Measurements from ENCODE around the gene PHLPP1.
A peak's percentile ranks its signal among the peaks of the same experiment; 100 is the strongest.

PHLPP1 gene

GRCh38 chr18:62856294-62856693, 141.0 kb downstream of the PHLPP1 start:
- TF ChIP-seq, protein P1, sequence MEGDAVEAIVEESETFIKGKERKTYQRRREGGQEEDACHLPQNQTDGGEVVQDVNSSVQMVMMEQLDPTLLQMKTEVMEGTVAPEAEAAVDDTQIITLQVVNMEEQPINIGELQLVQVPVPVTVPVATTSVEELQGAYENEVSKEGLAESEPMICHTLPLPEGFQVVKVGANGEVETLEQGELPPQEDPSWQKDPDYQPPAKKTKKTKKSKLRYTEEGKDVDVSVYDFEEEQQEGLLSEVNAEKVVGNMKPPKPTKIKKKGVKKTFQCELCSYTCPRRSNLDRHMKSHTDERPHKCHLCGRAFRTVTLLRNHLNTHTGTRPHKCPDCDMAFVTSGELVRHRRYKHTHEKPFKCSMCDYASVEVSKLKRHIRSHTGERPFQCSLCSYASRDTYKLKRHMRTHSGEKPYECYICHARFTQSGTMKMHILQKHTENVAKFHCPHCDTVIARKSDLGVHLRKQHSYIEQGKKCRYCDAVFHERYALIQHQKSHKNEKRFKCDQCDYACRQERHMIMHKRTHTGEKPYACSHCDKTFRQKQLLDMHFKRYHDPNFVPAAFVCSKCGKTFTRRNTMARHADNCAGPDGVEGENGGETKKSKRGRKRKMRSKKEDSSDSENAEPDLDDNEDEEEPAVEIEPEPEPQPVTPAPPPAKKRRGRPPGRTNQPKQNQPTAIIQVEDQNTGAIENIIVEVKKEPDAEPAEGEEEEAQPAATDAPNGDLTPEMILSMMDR (conservative IDR thresholded peaks at IDR 0.05; ENCODE audit: low read length) = no peak
- TF ChIP-seq EZH2phosphoT487 (IDR thresholded peaks at IDR 0.05; ENCODE audit: borderline replicate concordance) = no peak
- no peaks in the 10 kb centered on the region for H3F3A ChIP-seq (ENCODE audit: low read depth)
- H4K20me1 ChIP-seq (ENCODE audit: insufficient read depth, low read length, poor library complexity, severe bottlenecking) = no peaks in the 10 kb centered on the region
- no peak overlapping the region for H2AFZ ChIP-seq (ENCODE audit: low read length)
- no peak overlapping the region for H3K4me2 ChIP-seq (ENCODE audit: low read depth, low read length, poor library complexity, severe bottlenecking)
- H3K4me1 ChIP-seq (ENCODE audit: insufficient read depth, low read length, poor library complexity, severe bottlenecking) = peaks cover 14% of the 10 kb centered on the region
- H3K4me3 ChIP-seq (ENCODE audit: low read length, poor library complexity, severe bottlenecking) = no peak overlapping the region
- H3K36me3 ChIP-seq (ENCODE audit: insufficient read depth, low read length) = peaks cover 5% of the 10 kb centered on the region; the same call in 1 of the 2 replicates
- H3K9me3 ChIP-seq (ENCODE audit: insufficient read depth, low read depth, low read length) = no peaks in the 10 kb centered on the region
- H3K27me3 ChIP-seq (ENCODE audit: insufficient read depth, low read length, poor library complexity, severe bottlenecking) = no peaks in the 10 kb centered on the region
- H3K9me2 ChIP-seq (replicated peaks; ENCODE audit: low read depth, low read length) = no peaks in the 10 kb centered on the region
- H3K9ac ChIP-seq (ENCODE audit: low read depth, low read length, poor library complexity, severe bottlenecking) = no peak overlapping the region
- peaks cover 6% of the 10 kb centered on the region; the same call in 1 of the 2 replicates for H3K79me2 ChIP-seq (ENCODE audit: insufficient read depth, low read length)

- peak overlapping the region; percentile 19 for H3K4me2 ChIP-seq (ENCODE audit: low read depth, low read length, poor library complexity, severe bottlenecking)
- peaks cover 25% of the 10 kb centered on the region for H3K4me1 ChIP-seq (ENCODE audit: insufficient read depth, low read length, poor library complexity, severe bottlenecking)
- H3K4me3 ChIP-seq (ENCODE audit: low read length, poor library complexity, severe bottlenecking) = no peak overlapping the region
- H3K9me2 ChIP-seq (replicated peaks; ENCODE audit: low read depth, low read length) = no peaks in the 10 kb centered on the region
- peaks cover 15% of the 10 kb centered on the region; the same call in 1 of the 2 replicates for H3K36me3 ChIP-seq (ENCODE audit: insufficient read depth, low read length)
- H3K27me3 ChIP-seq (ENCODE audit: insufficient read depth, low read length, poor library complexity, severe bottlenecking) = no peaks in the 10 kb centered on the region
- no peak overlapping the region for H2AFZ ChIP-seq (ENCODE audit: low read length)
- H3K79me2 ChIP-seq (ENCODE audit: insufficient read depth, low read length) = peaks cover 6% of the 10 kb centered on the region; the same call in 1 of the 2 replicates
- no peaks in the 10 kb centered on the region for H4K20me1 ChIP-seq (ENCODE audit: insufficient read depth, low read length, poor library complexity, severe bottlenecking)
- H3F3A ChIP-seq (ENCODE audit: low read depth) = 0 out of 2 replicates have a peak, but pooled peaks cover 2% of the 10 kb centered on the region
- H3K9me3 ChIP-seq (ENCODE audit: insufficient read depth, low read depth, low read length) = no peaks in the 10 kb centered on the region
- H3K9ac ChIP-seq (ENCODE audit: low read depth, low read length, poor library complexity, severe bottlenecking) = no peak overlapping the region
- TF ChIP-seq, protein P1 (conservative IDR thresholded peaks at IDR 0.05; ENCODE audit: low read length) = no peak
- no peak for TF ChIP-seq EZH2phosphoT487 (IDR thresholded peaks at IDR 0.05; ENCODE audit: borderline replicate concordance)
These were observed 142.1 kb downstream of the PHLPP1 start for GRCh38 chr18:62857263-62857976.

- H3K79me2 ChIP-seq (ENCODE audit: insufficient read depth, low read length) = peaks cover 6% of the 10 kb centered on the region; the same call in 1 of the 2 replicates
These were observed 144.7 kb downstream of the PHLPP1 start for GRCh38 chr18:62860062-62860461.

More at GRCh38 chr18:62860062-62860461, 144.7 kb downstream of the PHLPP1 start:
- peaks cover 36% of the 10 kb centered on the region for H3K4me1 ChIP-seq (ENCODE audit: insufficient read depth, low read length, poor library complexity, severe bottlenecking)
- TF ChIP-seq, protein P1 (conservative IDR thresholded peaks at IDR 0.05; ENCODE audit: low read length) = no peak
- TF ChIP-seq EZH2phosphoT487 (IDR thresholded peaks at IDR 0.05; ENCODE audit: borderline replicate concordance) = no peak
- no peak overlapping the region for H3K9ac ChIP-seq (ENCODE audit: low read depth, low read length, poor library complexity, severe bottlenecking)
- no peak overlapping the region for H3K4me2 ChIP-seq (ENCODE audit: low read depth, low read length, poor library complexity, severe bottlenecking)
- H3K9me2 ChIP-seq (replicated peaks; ENCODE audit: low read depth, low read length) = no peaks in the 10 kb centered on the region
- H3K36me3 ChIP-seq (ENCODE audit: insufficient read depth, low read length) = peaks cover 15% of the 10 kb centered on the region; the same call in 1 of the 2 replicates
- no peak overlapping the region for H2AFZ ChIP-seq (ENCODE audit: low read length)
- H3K4me3 ChIP-seq (ENCODE audit: low read length, poor library complexity, severe bottlenecking) = no peak overlapping the region
- no peaks in the 10 kb centered on the region for H3K9me3 ChIP-seq (ENCODE audit: insufficient read depth, low read depth, low read length)
- 0 out of 2 replicates have a peak, but pooled peaks cover 4% of the 10 kb centered on the region for H3F3A ChIP-seq (ENCODE audit: low read depth)
- no peaks in the 10 kb centered on the region for H4K20me1 ChIP-seq (ENCODE audit: insufficient read depth, low read length, poor library complexity, severe bottlenecking)
- no peaks in the 10 kb centered on the region for H3K27me3 ChIP-seq (ENCODE audit: insufficient read depth, low read length, poor library complexity, severe bottlenecking)
